Anterior cingulate cortex (tissue), 58 donors: Measurements from ENCODE around the gene SNRPE.

ENCODE experiments used
- DNase-seq, 58 donors: peaks; one replicate each; lab custom pipeline; 2025; lab: John Stamatoyannopoulos, UW

SNRPE gene

GRCh38 chr1:203873094-203873493 is 11.7 kb downstream of the SNRPE start:
- no peak for DNase-seq

DNA sequence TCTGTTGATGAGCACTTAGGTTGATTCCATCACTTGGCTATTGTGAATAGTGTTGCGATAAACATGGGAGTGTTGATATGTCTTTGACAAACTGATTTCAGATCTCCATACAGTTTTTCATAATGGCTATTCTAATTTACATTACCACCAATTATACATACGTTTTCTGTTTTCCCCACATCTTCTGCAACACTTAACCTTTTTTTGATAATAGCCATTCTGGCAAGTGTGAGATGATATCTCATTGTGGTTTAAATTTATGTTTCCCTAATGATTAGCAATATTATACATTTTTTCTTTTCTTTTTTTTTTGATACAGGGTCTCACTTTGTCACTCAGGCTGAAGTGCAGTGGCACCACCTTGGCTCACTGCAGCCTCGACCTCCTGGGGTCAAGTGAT is 17.0 kb downstream of the SNRPE start:
- no peak for DNase-seq

GRCh38 chr1:203880606-203881005 is 19.2 kb downstream of the SNRPE start:
- DNase-seq: no peak

DNA sequence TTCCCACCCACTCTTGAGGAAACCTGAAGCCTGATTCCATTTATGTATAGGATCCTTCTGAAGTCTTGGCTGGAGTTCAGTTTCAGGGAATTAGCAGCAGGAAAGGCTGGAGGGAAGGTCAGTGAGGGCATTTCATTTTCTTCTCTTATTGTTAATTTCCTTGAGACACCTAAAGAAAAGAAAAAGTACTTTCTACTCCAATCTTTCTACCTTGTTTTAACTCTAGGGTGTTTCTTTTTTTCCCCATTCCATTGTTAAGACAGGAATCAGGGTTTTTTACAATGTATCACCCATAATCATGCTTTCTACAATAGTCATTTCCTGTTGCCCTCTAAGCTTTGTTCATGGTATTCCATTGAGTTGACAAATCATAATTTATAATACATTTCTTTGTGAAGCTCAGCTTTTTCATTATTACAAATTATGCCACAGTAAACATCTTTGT is 27.4 kb downstream of the SNRPE start:
- DNase-seq: no peak

DNA sequence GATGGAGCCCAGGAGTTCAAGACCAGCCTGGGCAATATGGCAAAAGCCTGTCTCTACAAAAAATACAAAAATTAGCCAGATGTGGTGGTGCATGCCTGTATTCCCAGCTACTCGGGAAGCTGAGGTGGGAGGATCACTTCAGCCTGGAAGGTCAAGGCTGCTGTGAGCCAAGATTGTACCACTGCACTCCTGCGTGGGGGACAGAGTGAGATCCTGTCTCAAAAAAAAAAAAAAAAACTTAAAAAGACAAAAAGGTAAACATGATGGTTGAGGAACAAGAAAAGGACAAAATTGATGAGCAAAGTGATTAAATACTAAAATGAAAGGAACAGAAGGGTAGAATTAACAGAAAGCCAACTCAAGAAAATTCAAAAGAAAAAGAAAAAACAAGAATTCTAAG is 30.6 kb downstream of the SNRPE start:
- DNase-seq: no peak

GRCh38 chr1:203898458-203899352 is 37.3 kb downstream of the SNRPE start:
- no peak for DNase-seq

DNA sequence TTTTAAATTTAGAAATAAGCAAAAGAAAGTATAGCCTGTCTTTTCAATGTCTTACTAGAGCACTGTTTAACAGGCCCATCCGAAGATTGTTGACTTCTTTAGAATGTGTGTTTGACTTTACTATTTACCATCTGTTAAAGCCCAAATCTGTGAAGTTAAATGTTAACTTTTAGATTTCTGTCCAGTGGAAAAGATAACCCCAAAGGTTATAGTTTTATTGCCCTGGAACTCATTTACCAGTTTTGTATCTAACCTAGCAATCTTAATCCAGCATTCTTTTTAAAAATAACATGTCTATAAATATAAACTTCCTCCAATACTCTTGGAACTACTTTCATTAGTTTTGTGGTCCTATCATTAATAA is 37.9 kb downstream of the SNRPE start:
- no peak for DNase-seq

DNA sequence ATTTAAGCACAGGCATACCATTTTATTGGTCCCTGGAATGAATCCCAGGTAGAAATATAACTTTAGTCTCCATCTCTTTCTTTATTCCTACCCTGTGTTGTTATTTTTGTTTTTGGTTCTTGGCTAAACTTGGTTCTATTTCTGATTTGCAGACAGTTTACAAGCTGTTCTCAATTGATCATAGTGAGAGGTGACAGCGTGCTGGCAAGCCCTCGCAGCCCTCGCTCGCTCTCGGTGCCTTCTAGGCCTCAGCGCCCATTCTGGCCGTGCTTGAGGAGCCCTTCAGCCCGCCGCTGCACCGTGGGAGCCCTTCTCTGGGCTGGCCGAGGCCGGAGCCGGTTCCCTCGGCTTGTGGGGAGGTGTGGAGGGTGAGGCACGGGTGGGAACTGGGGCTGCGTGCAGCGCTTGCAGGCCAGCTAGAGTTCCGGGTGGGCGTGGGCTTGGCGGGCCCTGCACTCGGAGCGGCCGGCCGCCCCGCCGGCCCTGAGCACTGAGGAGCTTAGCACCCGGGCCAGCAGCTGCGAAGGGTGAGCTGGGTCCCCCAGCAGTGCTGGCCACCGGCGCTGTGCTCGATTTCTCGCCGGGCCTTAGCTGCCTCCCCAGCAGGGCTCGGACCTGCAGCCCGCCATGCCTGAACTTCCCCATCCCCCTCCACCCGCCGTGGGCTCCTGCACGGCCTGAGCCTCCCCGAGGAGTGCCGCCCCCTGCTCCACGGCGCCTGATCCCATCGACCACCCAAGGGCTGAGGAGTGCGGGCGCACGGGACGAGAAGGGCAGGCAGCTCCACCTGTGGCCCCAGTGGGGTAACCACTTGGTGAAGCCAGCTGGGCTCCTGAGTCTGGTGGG is 38.7 kb downstream of the SNRPE start:
- no peak for DNase-seq

DNA sequence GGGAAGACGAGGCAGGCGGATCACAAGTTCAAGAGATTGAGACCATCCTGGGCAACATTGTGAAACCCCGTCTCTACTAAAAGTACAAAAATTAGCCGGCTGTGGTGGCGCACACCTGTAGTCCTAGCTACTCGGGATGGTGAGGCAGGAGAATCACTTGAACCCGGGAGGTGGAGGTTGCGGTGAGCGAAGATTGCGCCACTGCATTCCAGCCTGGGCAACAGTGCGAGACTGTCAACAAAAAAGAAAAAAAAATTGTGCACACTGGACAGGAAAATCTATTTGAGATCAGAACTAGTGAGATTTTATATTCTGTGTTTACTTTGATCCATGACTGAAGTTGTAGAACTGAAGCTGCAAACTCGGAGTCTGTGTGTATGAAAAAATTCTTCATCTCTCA is 40.2 kb downstream of the SNRPE start:
- DNase-seq: no peak

DNA sequence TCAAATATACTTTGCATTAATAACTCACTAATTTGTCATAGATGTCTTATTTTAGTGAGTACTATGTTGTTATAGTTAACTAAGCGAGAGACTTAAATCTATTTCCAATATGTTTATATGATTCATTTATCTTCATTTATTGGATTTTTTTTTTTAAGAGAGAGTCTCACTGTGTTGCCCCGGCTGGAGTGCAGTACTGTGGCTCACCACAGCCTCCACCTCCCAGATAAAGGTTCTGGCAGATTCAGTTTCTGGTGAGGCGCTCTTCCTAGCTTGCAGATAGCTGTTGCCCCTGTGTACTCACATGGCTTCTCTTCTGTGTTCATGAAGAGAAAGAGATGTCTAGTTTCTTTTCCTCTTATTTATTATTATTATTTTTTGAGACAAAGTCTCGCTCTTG is 43.9 kb downstream of the SNRPE start:
- DNase-seq: no peak

DNA sequence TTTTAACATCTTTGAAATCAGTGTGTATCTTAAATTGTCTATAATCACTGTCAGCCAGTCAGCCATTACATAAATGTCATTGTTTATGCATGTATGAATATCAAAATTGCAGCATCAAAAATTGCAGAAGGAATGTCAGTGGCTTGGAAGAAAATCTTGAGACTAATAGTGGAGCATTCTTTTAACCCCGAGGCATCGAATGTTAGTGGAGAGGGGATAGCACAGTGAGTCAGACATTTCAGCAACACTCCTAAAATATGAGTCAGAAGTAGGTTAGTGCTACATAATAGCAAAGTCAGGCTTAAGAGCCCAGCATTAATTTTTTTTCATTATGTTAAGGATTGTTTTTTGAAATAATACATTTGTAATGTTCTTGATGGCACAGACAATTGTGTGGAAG is 45.5 kb downstream of the SNRPE start:
- DNase-seq: no peak

GRCh38 chr1:203907901-203908300 is 46.5 kb downstream of the SNRPE start:
- no peak for DNase-seq

DNA sequence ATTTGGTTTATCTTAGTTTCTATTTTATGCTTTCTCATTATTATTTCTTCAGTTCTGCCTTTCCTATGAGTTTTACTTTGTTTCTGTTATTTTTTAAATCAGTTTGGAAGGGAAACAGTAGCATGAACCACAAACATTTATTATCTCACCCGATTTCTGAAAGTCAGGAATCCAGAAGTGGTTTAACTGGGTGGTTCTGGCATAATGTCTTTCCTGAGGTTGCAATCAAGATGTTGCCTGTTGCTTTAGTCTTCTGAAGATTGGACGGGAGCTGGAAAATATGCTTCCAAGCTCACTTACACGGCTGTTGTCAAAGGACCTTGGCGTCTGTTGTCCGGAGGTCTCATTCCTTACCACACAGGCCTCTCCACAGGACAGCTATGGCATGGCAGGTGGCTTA is 50.4 kb downstream of the SNRPE start:
- no peak for DNase-seq

DNA sequence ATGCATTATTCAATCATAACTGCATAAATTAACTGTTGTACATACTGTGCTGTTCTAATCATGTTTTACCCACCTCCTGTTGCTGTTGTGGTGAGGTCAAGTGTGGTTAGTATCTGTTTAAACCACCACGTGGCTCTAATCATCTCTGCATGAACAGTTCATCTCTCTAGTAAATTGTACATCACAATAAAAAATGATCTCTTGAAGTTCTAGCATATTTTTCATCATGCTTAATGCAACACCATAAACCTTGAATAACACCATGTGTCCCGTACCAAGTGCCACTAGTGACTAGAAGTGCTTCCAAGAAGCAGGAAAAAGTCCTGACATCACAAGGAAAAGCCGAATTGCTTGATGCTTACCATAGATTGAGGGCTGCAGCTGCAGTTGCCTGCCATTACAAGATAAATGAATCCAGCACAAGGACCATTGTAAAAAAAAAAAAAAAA is 51.7 kb downstream of the SNRPE start:
- no peak for DNase-seq

- no peak for DNase-seq
Measured at GRCh38 chr1:203914292-203914691, 52.9 kb downstream of the SNRPE start.

GRCh38 chr1:203915811-203916210 is 54.4 kb downstream of the SNRPE start:
- DNase-seq: no peak

DNA sequence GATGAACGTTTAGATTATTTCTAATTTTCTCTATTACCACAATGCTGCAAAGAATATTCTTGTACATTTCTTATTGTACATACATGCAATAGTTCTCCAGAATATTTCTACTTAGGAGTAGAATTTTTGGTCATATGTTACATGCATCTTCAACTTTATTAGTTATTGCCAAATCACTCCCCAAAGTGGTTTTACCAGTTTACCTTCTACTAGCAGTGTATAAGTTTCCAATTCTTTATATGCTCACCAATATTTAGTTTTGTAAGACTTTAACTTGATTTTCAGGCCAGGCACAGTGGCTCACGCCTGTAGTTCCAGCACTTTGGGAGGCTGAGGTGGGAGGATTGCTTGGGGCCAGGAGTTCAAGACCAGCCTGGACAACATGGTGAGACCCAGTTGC is 55.4 kb downstream of the SNRPE start:
- no peak for DNase-seq
